Effector CD4-positive, alpha-beta T cell (primary cell): ENCODE results near the gene TSR3.

ENCODE experiments used
- DNase-seq: peaks from one replicate; pipeline ENCODE4 v3.0.0-alpha.2; 2020

Gene TSR3

GRCh38 chr16:1322407-1322806 lies 29.3 kb downstream of the TSR3 start:
- no peak for DNase-seq

GRCh38 chr16:1320658-1321240 lies 30.9 kb downstream of the TSR3 start:
- DNase-seq: no peak

- DNase-seq: no peak
Measured at GRCh38 chr16:1320097-1320496, 31.6 kb downstream of the TSR3 start.

GRCh38 chr16:1319041-1319440 lies 32.6 kb downstream of the TSR3 start:
- DNase-seq: no peak

GRCh38 chr16:1318268-1318545 lies 33.5 kb downstream of the TSR3 start:
- DNase-seq: no peak

GRCh38 chr16:1317479-1318267 lies 34.0 kb downstream of the TSR3 start:
- no peak for DNase-seq

GRCh38 chr16:1316033-1316405 lies 35.7 kb downstream of the TSR3 start:
- DNase-seq: no peak

- no peak for DNase-seq
Measured at GRCh38 chr16:1315081-1316032, 36.3 kb downstream of the TSR3 start.

GRCh38 chr16:1314399-1315068 lies 37.1 kb downstream of the TSR3 start:
- no peak for DNase-seq

GRCh38 chr16:1313721-1314369 lies 37.8 kb downstream of the TSR3 start:
- no peak for DNase-seq

GRCh38 chr16:1312903-1313302 lies 38.8 kb downstream of the TSR3 start:
- DNase-seq: no peak

- no peak for DNase-seq
Measured at GRCh38 chr16:1312467-1312816, 39.2 kb downstream of the TSR3 start.

GRCh38 chr16:1311738-1312466 lies 39.8 kb downstream of the TSR3 start:
- DNase-seq: no peak

GRCh38 chr16:1311212-1311737 lies 40.4 kb downstream of the TSR3 start:
- no peak for DNase-seq

- DNase-seq: no peak
Measured at GRCh38 chr16:1310832-1311200, 40.9 kb downstream of the TSR3 start.

GRCh38 chr16:1309888-1310831 lies 41.5 kb downstream of the TSR3 start:
- peak; percentile 56 for DNase-seq

GRCh38 chr16:1308977-1309885 lies 42.4 kb downstream of the TSR3 start, which contains the start of gene UBE2I:
Gene UBE2I, plus strand, starts transcription at chr16:1309636. Its CDS starts 4,395 bp downstream, at chr16:1314031.
- peak; percentile 97 for DNase-seq

- DNase-seq: no peak
Measured at GRCh38 chr16:1308036-1308976, 43.4 kb downstream of the TSR3 start.
